Measurements from ENCODE around the gene NPDC1. TPM values are rescaled to one million over a fixed set of nuclear protein-coding genes. Genes with fewer than 3 reads are reported as not detected.

The NPDC1 gene
- total RNA-seq, 1 experiment from 2014 or later, result 25.4 TPM

DNA sequence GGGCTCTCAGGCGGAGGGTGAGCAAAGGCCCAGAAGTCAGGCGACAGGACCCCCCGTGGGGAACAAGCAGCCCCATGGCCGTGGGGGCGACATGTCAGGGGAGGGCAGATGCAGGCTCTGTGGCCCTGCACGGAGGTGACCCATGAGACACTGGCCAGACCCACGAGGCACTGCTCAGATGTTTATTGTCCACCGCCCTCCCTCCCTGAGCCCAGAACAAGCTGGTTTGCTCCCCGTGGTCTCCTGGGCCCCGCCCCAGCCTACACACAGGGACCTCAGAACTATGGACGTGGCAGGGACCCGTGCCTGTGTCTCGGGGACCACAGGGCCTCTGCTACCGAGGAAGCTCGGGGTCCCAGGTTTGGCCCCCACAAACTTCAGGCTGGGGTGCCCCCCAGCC is 16.0 kb downstream of the NPDC1 start:
- Histone ChIP-seq H3K9ac (ENCODE audit: low read length) (no peak overlapping the region), H3K36me3 (ENCODE audit: low read depth, low read length) (no peaks in the 10 kb centered on the region), H3K9me3 (ENCODE audit: low read length) (no peaks in the 10 kb centered on the region), H4K20me1 (ENCODE audit: low read length) (no peaks in the 10 kb centered on the region), H2AFZ (ENCODE audit: low read length) (no peak overlapping the region), H3K4me2 (ENCODE audit: low read length) (no peak overlapping the region), H3K27ac (ENCODE audit: low read length) (no peak overlapping the region), H3F3A (ENCODE audit: low read length, unreplicated experiment) (no peaks in the 10 kb centered on the region), H3K27me3 (ENCODE audit: low read length) (no peaks in the 10 kb centered on the region), H3K4me3 (ENCODE audit: low read length) (no peak overlapping the region), H3K4me1 (ENCODE audit: insufficient read depth, low read length) (peaks cover 20% of the 10 kb centered on the region), H3K79me2 (ENCODE audit: low read length) (peaks cover 12% of the 10 kb centered on the region; the same call in 1 of the 2 replicates), H3K9me2 (replicated peaks; ENCODE audit: low read length) (no peaks in the 10 kb centered on the region)
- TF ChIP-seq EZH2phosphoT487 (IDR thresholded peaks at IDR 0.05; ENCODE audit: borderline replicate concordance, low read length) (no peak), EZH2 (IDR thresholded peaks at IDR 0.05; ENCODE audit: low read length, unreplicated experiment) (no peak)
- TF ChIP-seq, protein P1, sequence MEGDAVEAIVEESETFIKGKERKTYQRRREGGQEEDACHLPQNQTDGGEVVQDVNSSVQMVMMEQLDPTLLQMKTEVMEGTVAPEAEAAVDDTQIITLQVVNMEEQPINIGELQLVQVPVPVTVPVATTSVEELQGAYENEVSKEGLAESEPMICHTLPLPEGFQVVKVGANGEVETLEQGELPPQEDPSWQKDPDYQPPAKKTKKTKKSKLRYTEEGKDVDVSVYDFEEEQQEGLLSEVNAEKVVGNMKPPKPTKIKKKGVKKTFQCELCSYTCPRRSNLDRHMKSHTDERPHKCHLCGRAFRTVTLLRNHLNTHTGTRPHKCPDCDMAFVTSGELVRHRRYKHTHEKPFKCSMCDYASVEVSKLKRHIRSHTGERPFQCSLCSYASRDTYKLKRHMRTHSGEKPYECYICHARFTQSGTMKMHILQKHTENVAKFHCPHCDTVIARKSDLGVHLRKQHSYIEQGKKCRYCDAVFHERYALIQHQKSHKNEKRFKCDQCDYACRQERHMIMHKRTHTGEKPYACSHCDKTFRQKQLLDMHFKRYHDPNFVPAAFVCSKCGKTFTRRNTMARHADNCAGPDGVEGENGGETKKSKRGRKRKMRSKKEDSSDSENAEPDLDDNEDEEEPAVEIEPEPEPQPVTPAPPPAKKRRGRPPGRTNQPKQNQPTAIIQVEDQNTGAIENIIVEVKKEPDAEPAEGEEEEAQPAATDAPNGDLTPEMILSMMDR (conservative IDR thresholded peaks at IDR 0.05; ENCODE audit: low read depth, low read length), result no peak
- DNase-seq, result no peak
- no peak for ATAC-seq
- ChIA-PET POLR2A (ENCODE audit: unreplicated experiment) (interaction anchor here (0.6 kb wide), 1 partner anchor 28 kb away, joined by 3 read pairs; no protein-coding TSS in a partner anchor), CTCF (interaction anchor here (0.5 to 1.3 kb wide), 9 partner anchors 15 to 137 kb away, joined by 3 to 12 read pairs (median 4); partner anchors contain the start of genes CLIC3, PAXX and SAPCD2)
- intact Hi-C loops (cut with micrococcal nuclease), result no loop called here
- no TSS peak for BruUV-seq (replicated peaks)

DNA sequence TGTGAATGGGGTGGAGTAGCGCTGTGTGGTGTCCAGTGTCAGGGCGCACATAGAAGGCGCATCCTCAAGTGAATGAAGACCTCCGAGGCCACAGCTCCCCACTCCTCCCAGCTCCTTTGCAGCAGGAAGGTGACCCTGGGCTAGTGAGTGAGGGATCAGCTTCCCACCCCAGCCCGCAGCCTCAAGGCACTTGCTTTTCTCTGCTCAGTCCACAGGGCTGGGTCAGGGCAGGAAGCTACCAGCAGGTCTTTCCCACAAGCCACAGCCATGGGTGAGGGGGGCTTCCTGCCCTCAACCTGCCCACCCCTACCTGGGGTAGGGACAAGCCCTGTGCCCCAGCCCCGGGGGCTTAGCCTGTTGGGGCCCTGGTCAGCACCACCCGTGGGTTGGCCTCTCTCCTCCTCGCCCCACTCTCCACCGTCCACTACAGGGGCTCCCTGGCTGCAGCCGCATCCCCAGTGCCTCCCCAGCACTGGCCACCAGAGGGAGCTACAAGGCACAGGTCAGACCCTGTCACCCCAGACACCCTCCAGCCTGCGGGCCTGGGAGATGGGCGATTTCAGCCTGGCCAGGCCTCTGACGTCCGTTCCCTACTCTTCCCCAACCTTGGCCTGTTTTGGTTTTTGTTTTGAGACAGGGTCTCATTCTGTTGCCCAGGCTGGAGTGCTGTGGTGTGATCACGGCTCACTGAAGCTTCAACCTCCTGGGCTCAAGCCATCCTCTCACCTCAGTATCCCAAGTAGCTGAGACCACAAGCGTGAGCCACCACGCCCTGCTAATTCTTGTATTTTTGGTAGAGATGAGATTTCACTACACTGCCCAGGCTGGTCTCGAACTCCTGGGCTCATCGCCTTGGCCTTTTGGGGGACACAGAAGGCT is 16.7 kb downstream of the NPDC1 start:
- Histone ChIP-seq H3F3A (ENCODE audit: low read length, unreplicated experiment) (no peaks in the 10 kb centered on the region), H3K4me2 (ENCODE audit: low read length) (peak overlapping the region; percentile 97), H2AFZ (ENCODE audit: low read length) (no peak overlapping the region), H3K27ac (ENCODE audit: low read length) (no peak overlapping the region), H3K36me3 (ENCODE audit: low read depth, low read length) (no peaks in the 10 kb centered on the region), H3K27me3 (ENCODE audit: low read length) (no peaks in the 10 kb centered on the region), H3K4me3 (ENCODE audit: low read length) (peak overlapping the region; percentile 68; the same call in 1 of the 2 replicates), H4K20me1 (ENCODE audit: low read length) (no peaks in the 10 kb centered on the region), H3K4me1 (ENCODE audit: insufficient read depth, low read length) (peaks cover 13% of the 10 kb centered on the region; the same call in 1 of the 2 replicates), H3K79me2 (ENCODE audit: low read length) (peaks cover 12% of the 10 kb centered on the region; the same call in 1 of the 2 replicates), H3K9ac (ENCODE audit: low read length) (no peak overlapping the region), H3K9me2 (replicated peaks; ENCODE audit: low read length) (no peaks in the 10 kb centered on the region), H3K9me3 (ENCODE audit: low read length) (no peaks in the 10 kb centered on the region)
- no peak for TF ChIP-seq EZH2phosphoT487 (IDR thresholded peaks at IDR 0.05; ENCODE audit: borderline replicate concordance, low read length)
- TF ChIP-seq, protein P1 (conservative IDR thresholded peaks at IDR 0.05; ENCODE audit: low read depth, low read length), result peak; percentile 80
- ChIA-PET POLR2A (ENCODE audit: unreplicated experiment) (interaction anchor here (0.5 to 0.6 kb wide), 2 partner anchors 28 to 238 kb away, joined by 3 to 4 read pairs; partner anchors contain the start of gene TMEM141), CTCF (interaction anchor here (0.5 to 1.3 kb wide), 12 partner anchors 15 to 268 kb away, joined by 3 to 12 read pairs (median 4); partner anchors contain the start of genes CLIC3, NPDC1, PAXX and SAPCD2)
- intact Hi-C loops (cut with micrococcal nuclease), result loop anchor here (5.0 kb wide), 1 partner anchor 127 kb away; no protein-coding TSS in a partner anchor
- peak; percentile 66 for DNase-seq
- BruUV-seq (replicated peaks), result no TSS peak
- peak; percentile 59 for ATAC-seq
